ENCODE data around the gene AGAP1.

- TF ChIP-seq CTCF (conservative IDR thresholded peaks at IDR 0.05; ENCODE audit: low read length), result no peak
- no peak for TF ChIP-seq EZH2phosphoT487 (IDR thresholded peaks at IDR 0.05; ENCODE audit: borderline replicate concordance, low read depth, low read length)
These were observed 106.6 kb downstream of the AGAP1 start for GRCh38 chr2:235600406-235600805.

Data from OCI-LY7 (cell line).